ENCODE results near the gene UNK.

GRCh38 chr17:75791254-75791653 lies 6.6 kb downstream of the UNK start:
- no peak for TF ChIP-seq EZH2phosphoT487 (IDR thresholded peaks at IDR 0.05; ENCODE audit: insufficient read depth, low read depth)
- TF ChIP-seq EZH2 (IDR thresholded peaks at IDR 0.05; ENCODE audit: insufficient read depth, poor library complexity, severe bottlenecking): no peak
